HG03060 (cell line): ENCODE measurements around the gene HTT.
"Not testable (repeated sequence)": the region's sequence is repeated elsewhere in the genome, so short reads cannot be mapped to it uniquely, and the experiment has no call there.

Source experiments
- ATAC-seq: cut with Tn5 transposase; IDR thresholded peaks from one replicate; pipeline ENCODE4 v1.9.1; 2021; ENCODE audit warnings: low read depth, moderate number of reproducible peaks; ENCODE audit not compliant: unreplicated experiment

HTT gene

GRCh38 chr4:3044870-3045819, 29.3 kb upstream of the HTT start:
- no peak for ATAC-seq

GRCh38 chr4:3046162-3046561, 28.3 kb upstream of the HTT start:
- ATAC-seq: no peak

- no peak for ATAC-seq
Measured at GRCh38 chr4:3046623-3047022, 27.9 kb upstream of the HTT start.

GRCh38 chr4:3047464-3048286, 26.8 kb upstream of the HTT start:
- ATAC-seq: peak; percentile 81

GRCh38 chr4:3051141-3051897, 23.2 kb upstream of the HTT start:
- ATAC-seq: not testable (repeated sequence)

GRCh38 chr4:3054169-3054759, 20.2 kb upstream of the HTT start:
- ATAC-seq: no peak

- ATAC-seq: no peak
Measured at GRCh38 chr4:3059943-3060342, 14.5 kb upstream of the HTT start.

GRCh38 chr4:3060946-3061345, 13.5 kb upstream of the HTT start:
- ATAC-seq: no peak

GRCh38 chr4:3062471-3062870, 12.0 kb upstream of the HTT start:
- no peak for ATAC-seq

- ATAC-seq: no peak
Measured at GRCh38 chr4:3065551-3065950, 8.9 kb upstream of the HTT start.

GRCh38 chr4:3066836-3067400, 7.6 kb upstream of the HTT start:
- ATAC-seq: no peak

- ATAC-seq: no peak
Measured at GRCh38 chr4:3067473-3068001, 6.9 kb upstream of the HTT start.

- no peak for ATAC-seq
Measured at GRCh38 chr4:3069661-3070199, 4.8 kb upstream of the HTT start.

- ATAC-seq: no peak
Measured at GRCh38 chr4:3070709-3071500, 3.6 kb upstream of the HTT start.

- ATAC-seq: no peak
Measured at GRCh38 chr4:3071811-3072210, 2.7 kb upstream of the HTT start.

GRCh38 chr4:3073158-3074077, 1.1 kb upstream of the HTT start:
- no peak for ATAC-seq

- no peak for ATAC-seq
Measured at GRCh38 chr4:3074846-3075651, 568 bp downstream of the HTT start.
